GF-D8 (cell line): ENCODE measurements around the gene TP73.

ENCODE experiments used
- DNase-seq: peaks from one replicate; lab custom pipeline; 2025; lab: John Stamatoyannopoulos, UW

TP73 gene

DNA sequence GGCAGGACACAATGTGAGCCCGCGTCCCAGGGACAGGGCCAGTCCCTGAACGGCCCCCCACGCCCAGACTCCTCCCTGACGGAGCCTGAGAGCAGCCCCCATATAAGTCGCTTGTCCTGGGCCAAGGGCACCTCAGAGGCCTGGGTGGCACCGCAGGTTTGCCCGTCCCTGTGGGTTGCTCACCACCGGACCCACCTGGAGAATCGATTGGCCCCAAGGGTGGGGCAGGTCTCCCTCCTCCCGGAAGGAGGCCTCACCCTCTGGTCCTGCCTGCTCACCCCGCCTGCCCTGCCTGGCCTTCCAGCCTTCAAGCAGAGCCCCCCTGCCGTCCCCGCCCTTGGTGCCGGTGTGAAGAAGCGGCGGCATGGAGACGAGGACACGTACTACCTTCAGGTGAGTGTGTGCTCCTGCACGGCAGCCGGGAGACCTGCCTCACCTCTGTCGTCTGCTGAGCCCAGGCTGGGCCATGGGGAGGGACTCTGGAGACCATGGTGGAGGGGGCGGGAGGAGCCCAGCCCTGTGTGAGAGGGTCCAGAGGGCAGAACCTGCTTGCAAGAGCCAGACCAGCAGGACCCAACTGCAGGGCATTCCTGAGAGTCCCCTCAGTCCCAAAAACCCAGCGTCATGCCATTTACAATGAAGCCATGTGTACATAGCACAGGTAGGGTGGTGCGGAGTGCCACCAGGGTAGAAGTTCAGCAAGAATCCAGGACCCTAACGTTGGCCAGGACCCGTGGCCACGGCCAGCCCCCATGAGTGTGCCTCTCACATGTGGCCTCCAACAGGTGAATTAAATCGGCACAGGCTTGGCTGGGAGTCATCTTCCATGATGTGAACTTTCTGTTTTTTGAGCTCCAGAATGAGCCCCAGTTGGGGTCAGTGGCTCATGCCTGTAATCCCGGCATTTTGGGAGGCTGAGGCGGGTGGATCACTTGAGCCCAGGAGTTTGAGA is 75.8 kb downstream of the TP73 start:
- DNase-seq: no peak

DNA sequence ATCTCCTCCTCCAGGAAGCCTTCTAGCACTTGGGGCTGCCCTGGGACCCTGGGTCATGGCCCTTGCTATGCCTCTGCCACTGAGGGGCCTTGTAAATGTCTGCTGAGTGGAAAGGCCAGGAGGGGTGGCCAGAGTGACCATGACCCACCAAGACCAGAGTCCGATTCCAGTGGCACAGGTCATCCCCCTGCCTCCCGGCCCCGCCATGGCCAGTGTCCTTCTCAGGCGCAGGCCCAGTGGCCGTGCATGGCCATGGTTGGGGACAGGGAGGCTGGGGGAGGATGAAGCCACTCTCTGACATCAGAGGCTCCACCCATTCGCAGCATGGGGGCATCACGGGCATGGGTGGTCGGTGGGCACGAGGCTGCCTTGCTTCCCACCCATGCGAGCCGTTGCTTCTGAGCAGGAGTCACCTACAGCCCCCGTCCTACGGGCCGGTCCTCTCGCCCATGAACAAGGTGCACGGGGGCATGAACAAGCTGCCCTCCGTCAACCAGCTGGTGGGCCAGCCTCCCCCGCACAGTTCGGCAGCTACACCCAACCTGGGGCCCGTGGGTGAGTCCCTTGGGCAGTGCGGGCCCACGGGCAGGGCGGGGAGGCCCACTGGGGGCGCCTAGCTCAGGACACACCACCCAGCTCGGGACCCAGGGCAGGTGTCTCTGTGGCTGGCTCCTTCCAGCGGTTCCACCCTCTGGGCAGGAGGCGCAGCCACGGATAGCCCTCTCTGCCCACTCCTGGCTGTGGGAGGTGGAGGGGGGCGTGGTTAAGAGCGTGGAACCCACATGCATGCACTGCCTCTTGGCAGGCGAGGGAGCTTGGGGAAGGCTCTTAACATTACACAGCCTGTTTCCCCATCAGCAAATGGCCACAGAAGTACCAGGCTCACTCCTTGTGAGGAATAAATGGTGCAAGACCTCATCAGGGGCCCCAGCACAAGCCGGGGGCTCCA is 77.6 kb downstream of the TP73 start:
- DNase-seq: no peak

DNA sequence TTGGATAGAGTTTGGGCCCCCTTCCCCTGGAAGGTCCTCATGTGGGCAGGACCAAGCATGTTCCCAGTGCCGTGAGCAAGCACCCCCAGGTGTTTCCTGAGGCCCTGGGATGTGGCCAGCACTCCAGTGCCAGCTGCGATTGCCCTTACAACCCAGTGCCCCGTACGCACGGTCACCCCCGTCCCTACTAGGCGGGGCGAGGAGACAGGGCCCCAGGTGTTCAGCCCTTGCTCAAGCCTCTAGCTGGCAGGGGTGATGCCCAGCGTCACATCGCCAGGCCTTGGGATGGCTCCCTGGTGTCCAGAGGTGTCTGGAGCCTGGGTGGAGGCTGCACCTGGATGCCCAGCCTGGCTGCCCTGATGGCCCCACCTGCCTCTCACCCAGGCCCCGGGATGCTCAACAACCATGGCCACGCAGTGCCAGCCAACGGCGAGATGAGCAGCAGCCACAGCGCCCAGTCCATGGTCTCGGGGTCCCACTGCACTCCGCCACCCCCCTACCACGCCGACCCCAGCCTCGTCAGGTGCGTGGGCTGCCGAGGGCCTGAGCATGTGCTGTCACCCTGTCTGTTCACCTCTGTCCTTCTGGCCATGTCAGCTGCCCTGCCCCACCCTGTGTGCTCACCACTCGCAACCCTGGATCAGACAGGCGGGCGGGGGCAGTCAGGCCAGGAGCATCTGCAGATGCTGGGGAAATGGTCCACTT is 78.4 kb downstream of the TP73 start:
- no peak for DNase-seq

DNA sequence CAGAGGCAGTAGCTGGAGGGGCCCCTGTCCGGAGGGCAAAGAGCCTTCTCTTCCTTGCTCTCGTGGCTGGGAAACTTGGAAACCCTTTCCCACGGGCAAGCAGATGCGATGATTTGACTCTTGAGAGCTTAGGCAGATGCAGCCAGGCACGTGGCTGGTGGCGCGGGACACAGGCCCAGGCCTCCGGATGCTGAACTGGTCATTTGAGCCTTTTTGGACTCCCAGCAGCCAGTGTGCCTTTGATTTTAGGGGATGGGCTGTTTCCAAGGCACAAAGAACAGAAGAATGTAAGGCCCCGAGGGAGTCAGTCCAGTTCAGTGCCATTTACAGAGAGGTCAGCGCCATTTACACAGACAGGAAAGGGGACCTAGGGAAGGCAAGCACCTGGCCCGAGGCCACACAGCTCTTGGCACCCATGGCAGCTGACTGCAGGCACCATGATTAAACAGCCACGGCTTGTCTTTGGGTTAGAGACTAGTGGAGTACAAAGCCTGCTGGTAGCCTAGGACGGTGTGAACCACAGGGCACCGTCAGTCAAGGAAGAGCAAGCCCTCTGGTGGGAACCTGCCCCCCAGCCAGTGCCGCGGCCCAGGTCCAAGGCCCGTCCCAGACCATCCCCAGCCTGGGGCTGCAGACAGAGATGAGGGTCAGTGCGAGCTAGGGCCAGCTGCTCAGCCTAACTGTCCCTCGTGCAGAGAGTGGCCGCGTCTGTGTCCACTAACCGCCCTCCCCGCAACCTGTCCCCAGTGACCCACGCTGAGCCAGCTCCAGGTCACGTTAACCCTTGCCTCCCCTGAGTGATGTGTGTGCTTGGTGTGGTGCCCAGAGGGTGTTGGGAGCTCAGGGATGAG is 79.5 kb downstream of the TP73 start:
- DNase-seq: no peak

DNA sequence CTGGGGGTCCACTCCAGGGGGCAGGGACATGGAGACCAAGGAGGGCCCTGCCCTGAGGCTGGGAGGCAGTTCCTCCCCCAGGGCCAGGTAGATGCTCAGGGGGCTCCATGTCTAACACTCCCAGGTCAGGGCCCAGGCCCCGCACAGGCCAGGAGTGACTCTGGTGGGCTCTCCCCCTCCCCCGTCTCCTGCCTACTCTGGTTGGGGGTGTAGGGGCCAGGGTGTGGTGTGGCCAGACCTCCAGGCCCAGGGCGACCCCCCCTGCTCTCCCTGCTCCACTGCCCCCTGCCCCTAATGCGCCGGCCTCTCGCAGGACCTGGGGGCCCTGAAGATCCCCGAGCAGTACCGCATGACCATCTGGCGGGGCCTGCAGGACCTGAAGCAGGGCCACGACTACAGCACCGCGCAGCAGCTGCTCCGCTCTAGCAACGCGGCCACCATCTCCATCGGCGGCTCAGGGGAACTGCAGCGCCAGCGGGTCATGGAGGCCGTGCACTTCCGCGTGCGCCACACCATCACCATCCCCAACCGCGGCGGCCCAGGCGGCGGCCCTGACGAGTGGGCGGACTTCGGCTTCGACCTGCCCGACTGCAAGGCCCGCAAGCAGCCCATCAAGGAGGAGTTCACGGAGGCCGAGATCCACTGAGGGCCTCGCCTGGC is 80.2 kb downstream of the TP73 start:
- DNase-seq: no peak

DNA sequence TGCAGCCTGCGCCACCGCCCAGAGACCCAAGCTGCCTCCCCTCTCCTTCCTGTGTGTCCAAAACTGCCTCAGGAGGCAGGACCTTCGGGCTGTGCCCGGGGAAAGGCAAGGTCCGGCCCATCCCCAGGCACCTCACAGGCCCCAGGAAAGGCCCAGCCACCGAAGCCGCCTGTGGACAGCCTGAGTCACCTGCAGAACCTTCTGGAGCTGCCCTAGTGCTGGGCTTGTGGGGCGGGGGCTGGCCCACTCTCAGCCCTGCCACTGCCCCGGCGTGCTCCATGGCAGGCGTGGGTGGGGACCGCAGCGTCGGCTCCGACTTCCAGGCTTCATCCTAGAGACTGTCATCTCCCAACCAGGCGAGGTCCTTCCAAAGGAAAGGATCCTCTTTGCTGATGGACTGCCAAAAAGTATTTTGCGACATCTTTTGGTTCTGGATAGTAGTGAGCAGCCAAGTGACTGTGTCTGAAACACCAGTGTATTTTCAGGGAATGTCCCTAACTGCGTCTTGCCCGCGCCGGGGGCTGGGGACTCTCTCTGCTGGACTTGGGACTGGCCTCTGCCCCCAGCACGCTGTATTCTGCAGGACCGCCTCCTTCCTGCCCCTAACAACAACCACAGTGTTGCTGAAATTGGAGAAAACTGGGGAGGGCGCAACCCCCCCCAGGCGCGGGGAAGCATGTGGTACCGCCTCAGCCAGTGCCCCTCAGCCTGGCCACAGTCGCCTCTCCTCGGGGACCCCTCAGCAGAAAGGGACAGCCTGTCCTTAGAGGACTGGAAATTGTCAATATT is 81.0 kb downstream of the TP73 start:
- no peak for DNase-seq

DNA sequence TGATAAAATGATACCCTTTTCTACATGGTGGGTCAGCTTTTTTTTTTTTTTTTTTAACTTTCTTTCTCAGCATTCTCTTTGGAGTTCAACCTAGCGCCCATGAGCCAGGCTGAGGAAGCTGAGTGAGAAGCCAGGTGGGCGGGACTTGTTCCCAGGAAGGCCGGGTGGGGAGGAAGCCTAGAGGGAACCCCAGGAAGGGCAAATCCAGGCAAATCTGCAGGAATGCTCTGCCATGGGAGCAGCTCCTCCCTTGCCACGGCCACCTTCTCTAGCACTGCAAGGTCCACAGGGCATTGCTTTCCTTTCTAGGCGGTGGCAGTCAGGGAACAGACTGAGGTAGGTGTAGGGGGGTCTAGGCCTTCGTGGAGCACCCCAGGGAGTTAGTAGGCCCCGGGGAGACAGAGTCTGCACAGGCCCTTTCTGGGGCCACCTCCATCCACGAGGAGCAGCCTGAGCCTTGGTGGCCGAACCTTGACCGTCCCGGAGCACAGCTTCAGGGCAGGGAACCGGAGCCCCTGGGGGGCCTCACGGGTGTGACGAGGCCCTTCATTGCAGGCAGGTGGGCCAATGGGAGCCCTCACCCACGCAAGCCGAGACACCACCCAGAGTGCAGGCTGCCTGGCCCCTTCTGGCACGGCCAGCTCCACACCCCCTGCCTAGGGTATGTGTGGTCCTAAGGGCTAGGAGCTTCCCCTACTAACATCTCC is 81.7 kb downstream of the TP73 start:
- DNase-seq: no peak

DNA sequence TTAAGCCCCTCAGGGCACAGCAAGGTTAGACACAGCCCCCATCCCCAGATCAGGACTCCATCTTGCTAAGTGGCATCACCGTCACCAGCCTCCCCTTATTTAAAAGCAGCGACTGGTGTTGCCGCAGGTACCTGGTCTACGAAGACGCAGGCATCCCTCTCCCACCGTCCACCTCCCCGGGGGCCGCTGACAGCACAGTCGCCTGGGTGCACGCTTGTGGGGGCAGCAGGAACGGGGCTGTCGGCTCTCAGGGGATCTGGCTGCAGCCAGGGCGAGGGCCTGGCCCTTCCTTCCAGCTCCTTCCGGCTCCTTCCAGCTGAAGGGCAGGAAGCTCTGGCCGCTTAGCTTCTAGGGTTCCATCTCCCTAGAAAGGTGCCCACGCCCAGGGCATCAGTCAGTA is 82.3 kb downstream of the TP73 start:
- no peak for DNase-seq

DNA sequence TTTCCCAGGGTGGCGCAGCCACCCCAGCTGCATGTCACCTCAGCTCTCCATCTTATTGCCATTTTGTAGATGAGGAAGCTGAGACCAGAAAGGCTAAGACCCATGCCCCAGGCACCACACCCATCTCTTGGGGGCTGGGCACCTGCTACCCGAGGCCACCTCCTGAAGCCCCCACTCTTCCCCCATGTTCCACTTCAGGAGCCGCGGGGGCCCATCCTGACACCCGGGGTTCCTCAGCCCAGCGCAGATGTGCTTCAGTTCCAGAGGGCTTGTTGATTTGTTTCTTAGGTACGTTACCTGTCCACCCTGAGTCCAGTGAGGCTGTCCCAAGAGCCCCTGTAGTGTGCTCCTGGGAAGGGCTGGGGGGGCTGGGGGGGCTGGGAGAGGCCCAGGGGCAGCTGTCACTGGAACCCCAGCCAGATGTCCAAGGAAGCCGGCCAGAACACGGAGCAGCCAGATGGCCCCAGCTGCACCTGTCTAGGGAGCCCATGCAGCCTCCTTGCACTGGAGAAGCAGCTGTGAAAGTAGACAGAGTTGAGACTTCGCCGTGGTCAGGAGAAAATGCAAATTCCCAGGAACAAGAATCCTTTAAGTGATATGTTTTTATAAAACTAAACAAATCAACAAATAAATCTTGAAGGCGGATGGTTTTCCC is 82.8 kb downstream of the TP73 start:
- no peak for DNase-seq

DNA sequence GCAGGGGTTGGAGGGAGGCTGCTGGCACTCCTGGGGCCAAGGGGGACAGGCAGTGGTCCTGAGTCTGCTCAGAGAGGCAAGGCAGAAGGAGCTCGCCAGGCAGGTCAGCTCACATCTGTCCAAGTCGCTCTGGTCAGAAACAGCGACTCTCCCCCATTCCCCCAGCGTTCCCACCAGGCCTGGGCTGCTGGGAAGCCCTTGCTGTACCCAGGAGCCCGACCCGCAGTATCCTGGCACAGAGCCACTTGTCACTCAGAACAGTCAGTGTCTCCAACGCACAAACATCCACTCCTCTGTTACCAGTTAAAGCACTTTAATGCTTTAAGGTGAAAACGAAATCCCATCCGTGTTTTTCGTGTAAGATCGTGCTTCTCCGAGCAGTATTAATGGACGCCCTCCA is 83.4 kb downstream of the TP73 start:
- DNase-seq: no peak

DNA sequence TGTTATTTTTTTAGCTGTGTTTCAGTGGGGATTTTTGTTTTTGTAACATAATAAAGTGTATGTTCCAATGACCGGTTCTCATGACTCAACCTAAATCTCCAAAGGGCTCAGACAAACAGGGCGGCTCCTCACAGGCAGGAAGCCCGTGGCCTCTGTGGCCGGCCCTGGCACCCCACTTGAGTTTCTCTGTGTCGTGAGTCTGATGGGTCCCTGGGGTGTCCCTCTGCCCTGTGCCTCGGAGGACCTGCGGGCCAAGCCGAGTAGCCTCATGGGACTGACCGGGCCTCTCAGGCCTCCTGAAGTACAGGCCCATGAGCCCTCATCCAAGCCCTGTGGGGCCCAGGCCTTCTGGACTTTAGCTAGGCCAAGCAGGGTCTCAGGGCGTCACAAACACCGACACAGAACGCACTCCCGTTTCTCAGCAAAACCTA is 83.8 kb downstream of the TP73 start:
- no peak for DNase-seq

DNA sequence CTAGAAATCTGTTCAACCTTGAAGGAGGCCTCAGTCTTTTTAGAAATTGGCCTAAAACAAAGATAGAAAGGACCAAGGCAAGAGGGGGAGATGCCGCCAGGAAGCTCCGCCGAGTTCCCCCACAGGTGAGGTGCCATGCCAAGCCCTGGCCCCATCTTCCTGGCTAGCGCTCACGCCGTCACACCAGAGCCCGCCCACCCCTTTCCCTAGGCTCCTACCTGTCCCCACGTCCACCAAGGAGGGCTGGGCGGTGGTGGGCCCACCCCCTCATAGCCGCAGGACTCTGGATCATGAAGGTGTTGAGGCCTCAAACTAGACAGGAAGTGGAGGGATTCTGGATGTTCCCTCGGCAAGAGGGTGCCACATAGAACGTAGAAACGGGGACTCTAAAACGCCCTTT is 84.4 kb downstream of the TP73 start:
- no peak for DNase-seq

DNA sequence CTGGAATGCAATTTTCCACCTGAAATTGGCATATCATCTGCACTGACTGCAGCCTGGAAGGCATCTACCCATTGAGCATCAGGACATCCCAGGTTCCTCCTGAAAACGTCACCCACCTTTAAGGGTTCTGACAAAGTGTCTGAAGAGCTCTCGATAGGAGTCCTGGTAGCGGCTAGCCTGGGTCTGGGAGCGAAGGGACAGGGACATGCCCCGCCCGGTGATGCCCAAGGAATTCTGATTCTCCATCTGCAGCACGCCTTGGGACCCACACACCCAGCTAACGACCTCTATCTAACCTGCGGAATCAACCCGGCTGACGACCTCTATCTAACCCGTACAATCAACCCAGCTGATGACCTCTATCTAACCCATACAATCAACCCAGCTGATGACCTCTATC is 86.6 kb downstream of the TP73 start:
- no peak for DNase-seq

DNA sequence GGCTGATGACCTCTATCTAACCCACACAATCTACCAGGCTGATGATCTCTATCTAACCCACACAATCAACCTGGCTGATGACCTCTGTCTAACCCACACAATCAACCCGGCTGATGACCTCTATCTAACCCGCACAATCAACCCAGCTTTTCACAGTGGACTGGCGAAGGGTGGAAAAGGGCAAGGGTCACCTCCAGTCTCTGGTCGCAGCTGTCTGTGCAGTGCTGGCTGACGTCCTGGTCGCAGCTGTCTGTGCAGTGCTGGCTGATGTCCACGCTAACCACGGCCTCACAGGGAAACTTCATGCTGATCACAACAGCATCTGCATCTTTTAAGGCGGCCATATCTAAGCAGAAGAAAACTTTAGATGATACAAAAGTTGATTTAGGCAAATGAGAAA is 87.7 kb downstream of the TP73 start:
- no peak for DNase-seq

DNA sequence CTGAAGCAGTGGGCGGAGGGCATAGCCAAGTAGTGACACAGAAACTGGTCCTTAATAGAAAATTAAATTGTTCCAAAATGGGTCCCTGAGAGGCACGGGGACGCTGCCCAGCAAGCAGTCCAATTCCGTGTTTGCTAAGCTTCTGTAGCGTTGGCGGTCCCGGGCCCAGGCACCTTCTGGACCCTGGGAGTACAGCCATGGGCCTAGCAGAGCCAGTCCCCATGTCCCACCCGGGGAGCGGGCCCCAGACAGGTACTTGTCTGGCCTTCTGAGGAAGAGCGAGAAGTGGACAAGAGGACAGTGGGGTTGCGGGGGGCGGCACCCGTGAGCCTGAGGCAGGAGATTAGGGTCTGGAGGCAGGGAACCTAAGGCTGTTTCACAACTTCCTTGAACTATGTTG is 88.4 kb downstream of the TP73 start:
- no peak for DNase-seq

DNA sequence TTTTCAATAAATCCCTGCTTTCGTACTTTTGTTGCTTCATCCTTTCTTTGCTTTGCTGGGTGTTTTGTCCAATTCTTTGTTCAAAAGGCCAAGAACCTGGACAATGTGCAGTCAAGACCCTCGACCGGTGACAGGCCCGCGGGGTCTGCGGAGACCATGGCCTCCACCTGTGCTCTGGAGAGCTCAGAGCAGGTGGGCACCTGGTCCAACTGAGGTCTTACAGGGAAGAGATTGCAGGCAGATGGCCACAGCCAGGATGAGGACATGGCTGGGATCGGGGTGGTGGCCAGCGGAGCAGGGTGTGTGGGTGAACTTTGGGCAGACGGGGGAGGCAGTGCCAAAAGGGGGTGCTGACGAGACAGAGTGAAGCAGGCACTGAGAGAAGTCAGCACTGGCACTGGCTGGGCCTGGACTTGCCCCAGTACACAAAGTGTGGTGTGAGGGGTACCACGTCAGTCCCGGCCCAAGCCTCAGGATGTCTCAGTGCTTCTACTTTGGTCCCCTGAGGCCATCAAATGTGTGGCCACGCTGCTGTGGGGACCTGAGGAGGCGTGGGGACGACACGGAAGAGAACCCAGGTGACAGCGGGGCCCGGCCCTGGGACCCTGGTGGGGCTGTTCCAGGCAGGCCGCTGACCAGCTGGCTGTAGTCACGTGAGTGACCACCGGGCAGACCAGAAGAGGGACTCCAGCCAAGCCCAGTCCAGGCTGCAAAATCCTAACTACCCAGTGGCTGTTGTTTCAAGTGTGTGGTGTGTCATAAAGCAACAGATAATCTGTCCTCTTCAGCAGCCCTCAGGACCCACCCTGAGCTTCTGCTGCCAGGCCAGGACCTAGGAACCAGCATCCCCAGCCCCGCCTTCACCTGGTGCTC is 89.5 kb downstream of the TP73 start:
- DNase-seq: no peak

DNA sequence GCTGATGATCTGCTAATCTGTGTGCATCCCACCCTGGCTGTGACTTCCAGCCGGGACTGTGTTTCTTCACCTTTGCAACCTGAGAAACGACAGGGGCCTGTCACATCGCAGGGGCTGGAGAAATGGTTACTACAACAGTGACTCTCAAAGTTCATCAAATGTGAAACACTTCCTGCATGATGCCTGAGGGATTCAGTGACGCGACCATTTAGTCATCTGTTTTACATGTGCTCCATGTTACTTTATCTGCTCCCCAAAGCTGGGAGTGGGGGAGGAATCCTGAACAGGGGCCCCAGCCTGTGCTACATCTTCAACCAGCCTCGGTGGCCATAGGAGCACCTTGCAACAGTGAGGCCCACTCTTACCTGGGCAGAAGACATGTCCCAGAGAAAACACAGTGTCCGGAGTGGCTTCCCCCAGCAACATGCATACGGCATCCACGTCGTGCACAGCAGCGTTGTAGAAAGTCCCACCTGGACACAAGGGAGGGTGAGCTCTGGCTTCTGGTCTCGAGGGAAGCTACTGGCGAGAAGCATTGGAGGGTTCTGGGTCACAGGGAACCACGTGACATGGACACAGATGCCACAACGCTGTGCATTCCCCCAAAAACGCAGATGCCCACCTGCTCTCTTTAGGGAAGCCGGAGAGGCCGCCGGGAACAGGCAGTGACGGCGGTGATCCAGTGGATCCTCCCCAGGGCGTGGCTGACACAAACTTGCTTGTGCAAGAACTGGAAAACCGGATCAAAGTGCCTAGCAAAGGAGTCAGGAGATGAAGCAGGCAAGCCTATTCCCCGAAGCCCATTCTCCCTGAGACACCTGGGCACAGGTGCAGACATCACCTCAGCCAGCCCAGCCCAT is 90.4 kb downstream of the TP73 start:
- DNase-seq: no peak
